Hindlimb muscle (tissue), 1 donor: Measurements from ENCODE around the gene LNPK. TPM values are rescaled to one million over a fixed set of nuclear protein-coding genes. Genes with fewer than 3 reads are reported as not detected.
"Not testable (repeated sequence)": the region's sequence is repeated elsewhere in the genome, so short reads cannot be mapped to it uniquely, and the experiment has no call there.

Experiments used
- DNase-seq: peaks from one replicate; pipeline ENCODE4 v3.0.0-alpha.2; 2013
- polyA plus RNA-seq: library from polyadenylated mRNA; unstranded; fragments of 120-200 nt; gene quantifications from one replicate; pipeline ENCODE4 v1.2.1, GENCODE V29; 2013; ENCODE audit not compliant: insufficient read length

LNPK gene
- polyA plus RNA-seq, 1 donor: 43.9 TPM

- no peak for DNase-seq
Observed at GRCh38 chr2:175903384-175903936, 98.6 kb downstream of the LNPK start.

GRCh38 chr2:175895957-175896356 is 106.1 kb downstream of the LNPK start:
- DNase-seq: not testable (repeated sequence)

DNA sequence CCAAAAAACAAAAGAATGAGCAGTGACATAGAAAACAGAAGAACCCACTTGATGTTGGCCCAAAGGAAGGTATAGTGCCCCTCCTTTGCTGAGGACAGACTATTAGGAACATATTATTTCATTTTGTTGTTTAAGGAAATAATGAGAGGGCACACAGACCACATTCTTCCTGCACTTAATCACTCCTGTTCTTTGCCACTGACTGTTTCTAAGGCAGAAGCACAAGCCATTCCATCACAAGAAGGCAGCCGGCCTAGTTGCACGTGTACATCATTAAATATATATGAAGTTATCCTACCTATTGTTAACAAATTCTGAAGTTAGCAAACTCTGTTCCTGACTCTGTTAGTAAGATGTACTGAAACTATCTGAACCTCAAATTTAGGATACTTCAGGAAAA is 110.0 kb downstream of the LNPK start:
- DNase-seq: no peak

DNA sequence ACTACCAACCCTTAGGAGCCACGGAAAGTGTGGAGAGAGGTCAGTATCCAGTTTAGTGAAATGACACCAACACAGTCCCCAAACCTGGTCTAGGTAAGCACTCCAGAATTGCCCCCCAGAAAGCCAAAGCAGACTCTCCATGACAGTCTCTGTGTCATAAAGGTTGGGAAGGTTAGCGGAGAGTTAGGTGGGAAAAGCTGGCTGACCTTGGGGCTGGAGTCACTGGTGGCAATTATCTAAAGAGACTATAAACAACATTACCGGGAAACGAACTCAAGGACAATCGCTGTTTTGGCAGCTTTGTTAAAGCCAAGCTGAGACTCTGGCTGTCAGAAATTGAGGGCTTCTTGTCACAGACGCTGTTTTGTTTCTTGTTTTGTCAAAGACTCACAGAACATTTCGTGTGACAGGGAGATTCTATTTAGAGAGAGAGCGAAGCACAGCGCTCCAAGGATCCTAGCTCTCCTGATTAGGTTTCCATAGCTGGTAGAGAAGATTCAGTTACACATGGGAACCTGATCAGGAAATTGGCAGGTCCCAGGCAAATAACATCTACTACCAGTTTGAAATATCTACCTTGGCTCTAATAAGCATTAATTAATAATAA is 111.3 kb downstream of the LNPK start:
- DNase-seq: no peak

DNA sequence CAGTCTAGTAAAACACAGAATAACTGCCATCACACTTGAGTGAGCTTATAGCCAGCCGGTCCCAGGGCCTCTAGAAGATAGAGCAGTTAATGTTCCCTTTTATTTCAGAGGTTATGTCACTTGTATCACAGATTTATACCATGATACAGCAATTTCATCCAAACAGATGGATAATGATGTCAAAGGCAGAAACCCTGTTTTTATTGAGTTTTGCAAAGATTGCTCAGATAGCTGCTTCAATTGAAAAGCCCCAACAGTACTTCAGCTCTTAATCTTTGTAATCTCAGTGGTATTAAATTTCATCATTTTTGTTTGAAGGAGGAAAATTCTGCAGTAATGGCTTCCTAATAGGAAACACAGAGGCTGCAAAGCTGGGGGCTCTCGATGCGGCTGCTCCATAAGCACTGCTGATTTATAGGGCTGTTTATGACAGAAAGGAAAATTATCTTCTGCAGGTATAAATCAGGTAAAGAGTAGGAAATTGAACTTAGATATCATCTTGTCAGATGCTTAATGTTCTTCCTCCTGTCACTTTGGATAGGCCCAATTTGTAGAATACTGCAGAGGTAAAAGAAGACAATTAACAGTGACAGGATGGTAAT is 112.3 kb downstream of the LNPK start:
- no peak for DNase-seq

DNA sequence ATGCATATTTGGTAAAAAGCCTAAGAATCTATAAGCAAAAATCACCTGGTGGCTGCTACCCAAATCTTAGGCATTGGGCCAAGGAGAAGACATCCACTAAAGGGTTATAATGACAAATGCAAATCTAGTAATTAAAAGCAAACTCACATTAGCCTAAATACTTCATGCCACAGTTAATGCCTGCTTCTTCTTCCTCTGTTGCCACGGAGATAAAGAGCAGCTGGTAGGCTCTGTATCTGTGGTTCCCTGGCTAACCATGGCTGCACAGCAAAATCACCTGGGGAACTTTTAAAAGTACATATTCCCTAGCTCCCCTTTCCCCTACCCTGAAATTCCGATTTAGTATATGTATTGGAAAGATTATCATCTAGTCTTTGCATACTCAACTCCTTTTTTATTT is 114.3 kb downstream of the LNPK start:
- no peak for DNase-seq

GRCh38 chr2:175884697-175885393 is 117.2 kb downstream of the LNPK start:
- DNase-seq: no peak

DNA sequence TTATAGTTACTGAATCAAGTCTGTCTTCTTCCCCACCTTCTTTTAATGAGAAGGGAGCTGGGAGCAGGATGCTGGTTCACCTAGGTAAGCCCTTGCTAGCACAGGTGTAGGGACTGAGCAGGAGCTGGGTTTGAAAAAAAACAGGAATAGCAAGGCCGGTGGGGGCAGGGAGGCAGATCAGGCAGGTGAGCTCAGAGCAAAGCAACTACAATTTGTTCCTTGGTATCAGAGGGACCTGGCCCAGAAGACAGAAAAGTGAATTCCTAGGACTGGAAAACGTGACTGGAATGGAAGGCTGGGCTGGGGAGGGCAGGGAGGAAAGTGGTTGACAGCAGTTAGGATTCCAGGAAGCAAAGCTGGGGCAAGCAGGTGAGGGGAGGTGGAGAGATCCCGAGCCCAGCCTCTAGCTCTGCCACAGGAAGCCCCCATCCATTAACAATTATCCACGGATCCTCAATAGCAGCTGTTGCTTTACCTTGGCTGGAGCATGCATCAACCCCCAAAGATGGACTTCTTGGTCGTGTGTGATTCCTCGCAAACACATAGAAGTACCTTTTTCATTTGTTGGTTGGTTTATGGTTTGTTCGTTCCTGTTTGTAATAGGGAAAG is 118.4 kb downstream of the LNPK start:
- no peak for DNase-seq

GRCh38 chr2:175879679-175880078 is 122.4 kb downstream of the LNPK start:
- DNase-seq: no peak

- DNase-seq: no peak
Observed at GRCh38 chr2:175877845-175878544, 124.1 kb downstream of the LNPK start.

DNA sequence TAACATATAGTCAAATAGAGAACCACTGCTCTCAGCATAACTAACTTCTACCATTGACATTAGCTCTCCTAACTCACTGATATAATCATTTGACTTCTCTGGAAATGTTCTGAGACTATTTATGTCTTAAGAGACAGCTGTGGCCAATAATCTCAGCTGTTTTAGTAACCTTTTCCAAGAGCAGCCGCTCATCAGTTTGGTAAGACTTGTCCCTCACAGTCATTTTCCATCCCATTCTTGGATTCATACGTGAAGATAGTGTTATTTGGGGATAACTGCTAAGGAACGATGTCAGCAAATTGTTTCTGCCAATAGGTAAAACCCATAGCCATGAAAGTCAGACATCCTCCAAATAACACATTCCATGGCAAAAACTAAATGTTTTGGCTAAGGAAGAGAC is 127.8 kb downstream of the LNPK start:
- DNase-seq: peak; percentile 39

Other genes starting within 250 kb of the LNPK start
- gene EVX2, start 81.7 kb upstream of the LNPK start, polyA plus RNA-seq: not detected
- not detected for gene HOXD13, start 90.5 kb upstream of the LNPK start, polyA plus RNA-seq
- gene HOXD12, start 97.5 kb upstream of the LNPK start, polyA plus RNA-seq: not detected
- not detected for gene HOXD11, start 105.0 kb upstream of the LNPK start, polyA plus RNA-seq
- gene HOXD10, start 114.5 kb upstream of the LNPK start, polyA plus RNA-seq: 0.10 TPM
- 10.5 TPM for gene HOXD9, start 120.5 kb upstream of the LNPK start, polyA plus RNA-seq
- 45.0 TPM for gene HOXD8, start 127.4 kb upstream of the LNPK start, polyA plus RNA-seq
- 8.2 TPM for gene HOXD4, start 149.3 kb upstream of the LNPK start, polyA plus RNA-seq
- gene HOXD3, start 155.0 kb upstream of the LNPK start, polyA plus RNA-seq: 3.4 TPM
- 0.57 TPM for gene HOXD1, start 186.4 kb upstream of the LNPK start, polyA plus RNA-seq